ENCODE data around the gene DNAJC15. TPM values are rescaled to one million over a fixed set of nuclear protein-coding genes. Genes with fewer than 3 reads are reported as not detected.
A peak's percentile ranks its signal among the peaks of the same experiment; 100 is the strongest.

DNAJC15 gene
- total and polyA plus RNA-seq, 2 of the 4 experiments (the other 2 are of a cell fraction): 7.0 to 22.0 TPM

DNA sequence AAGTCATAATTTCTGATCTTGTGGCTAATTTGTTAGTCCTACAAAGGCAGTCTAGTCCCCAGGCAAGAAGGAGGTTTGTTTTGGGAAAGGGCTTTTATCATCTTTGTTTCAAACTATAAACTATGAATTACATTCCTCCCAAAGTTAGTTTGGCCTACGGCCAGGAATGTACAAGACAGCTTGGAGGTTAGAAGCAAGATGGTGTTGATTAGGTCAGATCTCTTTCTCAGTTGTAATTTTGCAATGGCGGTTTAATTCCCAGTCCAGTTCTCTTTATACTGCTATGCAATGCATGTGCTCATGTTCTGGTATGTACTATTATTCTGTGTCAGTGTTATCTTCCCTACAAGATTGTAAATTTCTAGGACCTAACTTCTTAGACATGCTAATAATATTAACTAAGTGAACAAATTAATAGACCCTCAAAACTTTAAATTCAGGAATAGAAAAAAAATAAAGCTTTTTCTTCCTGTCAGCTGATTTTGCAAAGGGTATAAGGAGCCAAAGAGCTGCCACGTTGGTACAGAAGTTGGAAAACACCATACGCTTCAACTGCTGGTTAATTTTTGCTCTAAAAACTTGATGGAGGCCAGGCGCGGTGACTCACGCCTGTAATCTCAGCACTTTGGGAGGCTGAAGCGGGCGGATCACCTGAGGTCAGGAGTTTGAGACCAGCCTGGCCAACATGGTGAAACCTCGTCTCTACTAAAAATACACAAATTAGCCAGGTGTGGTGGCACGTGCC lies 1.3 kb upstream of the DNAJC15 start:
- Histone ChIP-seq H2BK15ac (ENCODE audit: low read depth, low read length) (no peak overlapping the region), H3K14ac (replicated peaks; ENCODE audit: low read depth, low read length) (no peak overlapping the region), H4K8ac (ENCODE audit: low read depth in 2 of 2, low read length in 2 of 2) (0 out of 4 replicates have a peak overlapping the region, but pooled peaks of 1 of the 2 experiments have one; percentile 26), H3K27ac (ENCODE audit: insufficient read depth, low read length) (no peak overlapping the region), H3K27me3 (ENCODE audit: control insufficient read depth, insufficient read depth, low read length) (no peaks in the 10 kb centered on the region), H2BK20ac (ENCODE audit: low read depth, low read length) (no peak overlapping the region), H3K9me1 (ENCODE audit: insufficient read depth, low read length) (no peaks in the 10 kb centered on the region), H2AK9ac (replicated peaks; ENCODE audit: low read depth, low read length, poor library complexity) (no peak overlapping the region), H2BK120ac (ENCODE audit: low read depth, low read length) (0 out of 2 replicates have a peak overlapping the region, but pooled peaks have one; percentile 19), H3K4me1 (ENCODE audit: control insufficient read depth, insufficient read depth, low read length) (peaks cover 3% of the 10 kb centered on the region), H3K4me2 (ENCODE audit: low read depth, low read length) (no peak overlapping the region), H3K36me3 (ENCODE audit: control insufficient read depth, insufficient read depth, low read length) (no peaks in the 10 kb centered on the region), H3K9me3 (ENCODE audit: control insufficient read depth, insufficient read depth, low read length) (no peaks in the 10 kb centered on the region), H3K56ac (ENCODE audit: extremely low read depth, insufficient read depth, low read length) (no peak overlapping the region), H4K5ac (ENCODE audit: low read depth, low read length) (no peak overlapping the region; the same call in 1 of the 2 replicates), H3K4ac (ENCODE audit: low read depth, low read length) (no peak overlapping the region), H2AFZ (replicated peaks; ENCODE audit: low read length, poor library complexity) (no peak overlapping the region), H3K18ac (ENCODE audit: low read depth, low read length) (no peak overlapping the region), H4K91ac (ENCODE audit: insufficient read depth, low read depth, low read length) (no peak overlapping the region), H4K20me1 (ENCODE audit: insufficient read depth, low read length) (no peaks in the 10 kb centered on the region), H2BK5ac (ENCODE audit: low read depth, low read length, poor library complexity, severe bottlenecking) (no peak overlapping the region), H3K23ac (ENCODE audit: low read depth, low read length) (no peak overlapping the region), H2AK5ac (ENCODE audit: low read depth, low read length) (no peak overlapping the region; the same call in 1 of the 2 replicates), H3K9ac (ENCODE audit: low read depth, low read length) (no peak overlapping the region), H3K4me3 (ENCODE audit: insufficient read depth, low read depth, low read length) (no peak overlapping the region), H3K79me1 (ENCODE audit: low read depth in 1 of 2, low read length in 2 of 2) (peaks cover 11 to 38% of the 10 kb centered on the region in 2 experiments; a peak in 3 of 4 replicates)
- dilution Hi-C loops (cut with HindIII; ENCODE audit: low sequenced_read_pairs, unreplicated experiment): no loop called here
- in situ Hi-C loops (cut with MboI; ENCODE audit: low sequenced_read_pairs): no loop called here
- DNase-seq (peak; percentile 31), ATAC-seq (ENCODE audit: low read depth) (no peak)
- no TSS peak for BruUV-seq (replicated peaks)
- intact Hi-C loops (cut with micrococcal nuclease): loop anchor here (2.0 to 10.0 kb wide), 2 partner anchors 53 to 427 kb away; no protein-coding TSS in a partner anchor
- 92% methylated on average over 2 of the region's 11 CpGs; no CpG with 5 or more reads in 1 of the 2 experiments for WGBS, 2 experiments (ENCODE audit: extremely low coverage in 2 of 2, insufficient read length in 1 of 2)
- POLR2A ChIA-PET (ENCODE audit: unreplicated experiment): no interaction called here
- CTCF ChIA-PET: no interaction called here
- TF ChIP-seq CHD1 (IDR thresholded peaks at IDR 0.05; ENCODE audit: low read depth, low read length): no peak
- TF ChIP-seq RFX5 (IDR thresholded peaks at IDR 0.05; ENCODE audit: low read depth, low read length): no peak
- TF ChIP-seq, protein P1, sequence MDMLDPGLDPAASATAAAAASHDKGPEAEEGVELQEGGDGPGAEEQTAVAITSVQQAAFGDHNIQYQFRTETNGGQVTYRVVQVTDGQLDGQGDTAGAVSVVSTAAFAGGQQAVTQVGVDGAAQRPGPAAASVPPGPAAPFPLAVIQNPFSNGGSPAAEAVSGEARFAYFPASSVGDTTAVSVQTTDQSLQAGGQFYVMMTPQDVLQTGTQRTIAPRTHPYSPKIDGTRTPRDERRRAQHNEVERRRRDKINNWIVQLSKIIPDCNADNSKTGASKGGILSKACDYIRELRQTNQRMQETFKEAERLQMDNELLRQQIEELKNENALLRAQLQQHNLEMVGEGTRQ (IDR thresholded peaks at IDR 0.05; ENCODE audit: low read depth, low read length): no peak
- no peak for TF ChIP-seq MXI1 (IDR thresholded peaks at IDR 0.05; ENCODE audit: borderline replicate concordance, low read depth, low read length)
- TF ChIP-seq, protein P2, sequence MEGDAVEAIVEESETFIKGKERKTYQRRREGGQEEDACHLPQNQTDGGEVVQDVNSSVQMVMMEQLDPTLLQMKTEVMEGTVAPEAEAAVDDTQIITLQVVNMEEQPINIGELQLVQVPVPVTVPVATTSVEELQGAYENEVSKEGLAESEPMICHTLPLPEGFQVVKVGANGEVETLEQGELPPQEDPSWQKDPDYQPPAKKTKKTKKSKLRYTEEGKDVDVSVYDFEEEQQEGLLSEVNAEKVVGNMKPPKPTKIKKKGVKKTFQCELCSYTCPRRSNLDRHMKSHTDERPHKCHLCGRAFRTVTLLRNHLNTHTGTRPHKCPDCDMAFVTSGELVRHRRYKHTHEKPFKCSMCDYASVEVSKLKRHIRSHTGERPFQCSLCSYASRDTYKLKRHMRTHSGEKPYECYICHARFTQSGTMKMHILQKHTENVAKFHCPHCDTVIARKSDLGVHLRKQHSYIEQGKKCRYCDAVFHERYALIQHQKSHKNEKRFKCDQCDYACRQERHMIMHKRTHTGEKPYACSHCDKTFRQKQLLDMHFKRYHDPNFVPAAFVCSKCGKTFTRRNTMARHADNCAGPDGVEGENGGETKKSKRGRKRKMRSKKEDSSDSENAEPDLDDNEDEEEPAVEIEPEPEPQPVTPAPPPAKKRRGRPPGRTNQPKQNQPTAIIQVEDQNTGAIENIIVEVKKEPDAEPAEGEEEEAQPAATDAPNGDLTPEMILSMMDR (conservative IDR thresholded peaks at IDR 0.05; ENCODE audit: low read depth, low read length): no peak
- no peak for TF ChIP-seq RCOR1 (IDR thresholded peaks at IDR 0.05; ENCODE audit: insufficient replicate concordance, low read length)
- TF ChIP-seq, protein P3, sequence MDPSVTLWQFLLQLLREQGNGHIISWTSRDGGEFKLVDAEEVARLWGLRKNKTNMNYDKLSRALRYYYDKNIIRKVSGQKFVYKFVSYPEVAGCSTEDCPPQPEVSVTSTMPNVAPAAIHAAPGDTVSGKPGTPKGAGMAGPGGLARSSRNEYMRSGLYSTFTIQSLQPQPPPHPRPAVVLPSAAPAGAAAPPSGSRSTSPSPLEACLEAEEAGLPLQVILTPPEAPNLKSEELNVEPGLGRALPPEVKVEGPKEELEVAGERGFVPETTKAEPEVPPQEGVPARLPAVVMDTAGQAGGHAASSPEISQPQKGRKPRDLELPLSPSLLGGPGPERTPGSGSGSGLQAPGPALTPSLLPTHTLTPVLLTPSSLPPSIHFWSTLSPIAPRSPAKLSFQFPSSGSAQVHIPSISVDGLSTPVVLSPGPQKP (IDR thresholded peaks at IDR 0.05; ENCODE audit: borderline replicate concordance, low read depth, low read length): no peak
- TF ChIP-seq POLR2A (IDR thresholded peaks at IDR 0.05; ENCODE audit: low read depth, low read length): no peak
- no peak for TF ChIP-seq RAD21 (IDR thresholded peaks at IDR 0.05; ENCODE audit: low read length)
- no peak for TF ChIP-seq CEBPB (IDR thresholded peaks at IDR 0.05; ENCODE audit: low read depth, low read length)
- no peak for TF ChIP-seq SMC3 (IDR thresholded peaks at IDR 0.05; ENCODE audit: low read depth, low read length)
- no peak for TF ChIP-seq MAZ (IDR thresholded peaks at IDR 0.05; ENCODE audit: borderline replicate concordance, low read depth, low read length)
- no peak for TF ChIP-seq MAFK (IDR thresholded peaks at IDR 0.05; ENCODE audit: low read depth, low read length)
- no peak for TF ChIP-seq BHLHE40 (IDR thresholded peaks at IDR 0.05; ENCODE audit: low read depth, low read length)
- TF ChIP-seq FOS (IDR thresholded peaks at IDR 0.05; ENCODE audit: low read depth, low read length): no peak
